GM23338 (cell line): Measurements from ENCODE around the gene LUC7L2.

Experiments
- CREB1 ChIP-seq: fragments of 250-450 bp; sonication (Bioruptor Pico); IDR thresholded peaks from 2 replicates; pipeline ENCODE4 v1.5.0; 2020; ENCODE audit warnings: low read depth, mild to moderate bottlenecking, moderate library complexity
- CTCF ChIP-seq, 2 experiments: fragments of 200-600 bp in 1 of 2; sonication (generic) in 1 of 2; conservative IDR thresholded peaks; 2 replicates each; pipeline versions ENCODE4 v1.5.1 to v1.6.1; 2016 to 2017; ENCODE audit warnings: antibody characterized with exemption in 2 of 2, low read depth in 2 of 2, mild to moderate bottlenecking in 2 of 2, moderate library complexity in 1 of 2
- EZH2 ChIP-seq: fragments of 200-600 bp; sonication (generic); IDR thresholded peaks from one replicate; pipeline ENCODE4 v1.8.0; 2017; ENCODE audit warnings: antibody characterized with exemption, mild to moderate bottlenecking, low read depth; ENCODE audit not compliant: unreplicated experiment

GRCh38 chr7:139382439-139382838, 22.7 kb downstream of the LUC7L2 start:
- TF ChIP-seq CREB1 (CRISPR knock-in tag) (no peak), CTCF (conservative IDR thresholded peaks at IDR 0.05; ENCODE audit: low read depth in 2 of 2) (no peak), EZH2 (no peak)
